Measurements from ENCODE around the gene RHOC.
A peak's percentile ranks its signal among the peaks of the same experiment; 100 is the strongest.

RHOC gene

DNA sequence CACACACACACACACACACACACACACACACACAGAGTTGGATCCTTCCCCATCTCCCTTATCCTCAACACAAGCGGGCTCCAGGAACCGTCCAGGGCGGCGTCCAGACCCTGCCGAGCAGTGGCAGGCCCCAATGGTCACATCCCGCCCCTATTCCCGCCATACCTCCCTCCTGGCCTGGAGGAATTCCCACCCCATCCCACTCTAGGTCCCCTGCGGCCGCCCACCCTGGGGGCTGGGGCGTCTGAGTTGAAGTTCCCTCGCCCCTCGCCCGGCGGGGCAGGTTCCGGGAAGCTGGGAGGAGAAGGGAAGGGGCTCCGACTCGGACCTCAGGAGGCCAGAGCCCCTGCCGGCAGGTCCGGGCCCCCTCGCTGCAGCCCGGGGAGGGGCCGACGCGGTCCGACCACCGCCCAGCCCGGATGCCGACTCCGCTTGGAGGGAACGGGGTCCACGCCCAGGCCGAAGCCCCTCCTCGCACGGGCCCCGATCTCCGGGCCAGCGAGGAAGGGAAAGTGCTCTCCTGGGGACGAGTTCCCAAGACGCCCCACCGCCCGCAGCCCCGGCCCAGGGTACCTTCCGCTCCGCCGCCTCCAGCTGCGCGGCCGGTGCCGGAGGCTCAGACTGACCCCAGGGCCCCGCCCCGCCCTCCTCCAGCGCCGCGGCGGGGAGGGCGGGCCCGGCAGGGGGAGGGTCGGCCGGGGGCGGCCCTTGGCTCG is at the start of gene RHOC:
TSS of gene RHOC (minus strand) at position 623 of the 716 bp plus-strand sequence. CDS start 3,328 bp downstream, outside the sequence.
- TF ChIP-seq CTCF (IDR thresholded peaks at IDR 0.05): no peak

GRCh38 chr1:112754116-112754628 is 47.2 kb upstream of the RHOC start:
- Histone ChIP-seq H3K27ac (no peak overlapping the region), H3K4me3 (no peak overlapping the region)
- TF ChIP-seq CTCF (IDR thresholded peaks at IDR 0.05): no peak
- DNase-seq (ENCODE audit: low spot score): no peak

More for the DNA sequence above, at the start of gene RHOC:
- Histone ChIP-seq H3K27ac (peak within 1 kb of the TSS; percentile 95 to 99), H3K4me3 (peak within 1 kb of the TSS; percentile 98)
- DNase-seq (ENCODE audit: low spot score): no peak

GRCh38 chr1:112748396-112748795 is 41.5 kb upstream of the RHOC start:
- DNase-seq (ENCODE audit: low spot score): no peak
- no peak overlapping the region for H3K27ac ChIP-seq
- no peak overlapping the region for H3K4me3 ChIP-seq
- TF ChIP-seq CTCF (IDR thresholded peaks at IDR 0.05): no peak

DNA sequence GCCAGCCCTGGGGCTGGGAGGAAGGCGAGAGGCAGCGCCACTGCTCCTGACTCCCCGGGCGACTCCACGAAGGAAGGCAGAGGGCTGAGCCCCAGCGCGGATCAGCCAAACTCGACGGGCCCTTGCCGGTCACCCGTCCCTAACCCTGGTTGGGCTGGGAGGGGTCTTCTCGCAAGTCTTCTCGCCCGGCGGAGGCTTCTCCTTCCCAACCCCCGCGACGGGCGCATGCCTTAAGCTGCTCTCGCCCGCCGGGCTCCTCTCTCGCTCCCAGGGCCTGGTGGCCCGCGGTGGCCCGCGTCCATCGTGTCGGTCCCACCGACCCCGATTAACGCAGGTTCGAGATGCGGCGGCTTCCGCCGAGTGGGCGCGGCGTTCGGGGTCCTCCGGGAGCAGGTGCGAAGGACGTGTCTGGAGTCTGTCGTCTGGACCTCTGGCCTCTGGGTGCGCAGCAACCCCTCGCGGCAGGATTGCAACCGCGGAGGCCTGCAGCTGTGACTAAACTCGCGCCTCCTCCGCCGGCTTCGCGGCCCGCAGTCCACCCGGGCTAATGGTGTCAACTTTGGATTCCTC is 37.2 kb upstream of the RHOC start:
- no peak for TF ChIP-seq CTCF (IDR thresholded peaks at IDR 0.05)
- Histone ChIP-seq H3K4me3 (peak overlapping the region; percentile 60), H3K27ac (no peak overlapping the region)
- DNase-seq (ENCODE audit: low spot score): no peak

DNA sequence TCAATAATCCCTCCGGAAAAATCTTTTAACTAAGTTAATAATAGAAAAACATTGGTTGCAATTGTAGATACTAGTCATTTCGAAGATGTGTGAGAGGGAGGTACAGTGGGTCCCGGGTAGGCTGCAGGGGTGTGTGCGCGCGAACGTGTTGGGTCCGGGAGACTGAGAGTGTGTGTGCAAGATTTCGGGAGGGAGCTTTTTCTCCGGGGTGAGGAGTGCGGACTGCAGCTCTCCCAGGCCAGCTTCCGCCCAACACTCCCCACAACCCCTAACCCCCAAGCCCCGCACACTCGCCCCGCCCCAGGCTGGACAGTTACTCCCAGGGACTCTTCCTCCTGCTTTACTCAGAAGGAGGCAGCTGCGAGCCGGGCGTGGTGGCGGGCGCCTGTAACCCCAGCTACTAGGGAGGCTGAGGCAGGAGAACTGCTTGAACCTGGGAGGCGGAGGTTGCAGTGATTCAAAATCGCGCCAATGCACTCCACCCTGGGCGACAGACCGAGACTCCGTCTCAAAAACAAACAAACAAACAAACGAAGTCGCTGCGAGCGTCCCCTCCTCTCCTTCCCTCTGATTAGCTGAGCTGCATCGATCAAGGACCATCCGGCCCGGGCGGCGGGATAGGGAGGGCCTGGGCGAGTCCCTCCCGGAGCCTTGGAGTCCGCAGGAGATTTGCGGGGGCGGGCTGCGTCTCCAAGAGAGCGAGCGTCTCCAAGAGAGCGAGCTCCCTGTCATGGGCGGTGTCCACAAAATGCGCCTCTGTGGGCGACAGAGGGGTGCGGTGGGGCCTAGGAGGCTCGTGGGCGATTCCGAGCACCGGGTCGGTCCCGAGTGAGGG is 36.5 kb upstream of the RHOC start:
- no peak overlapping the region for H3K27ac ChIP-seq
- DNase-seq (ENCODE audit: low spot score): no peak
- H3K4me3 ChIP-seq: peak overlapping the region; percentile 60
- no peak for TF ChIP-seq CTCF (IDR thresholded peaks at IDR 0.05)

DNA sequence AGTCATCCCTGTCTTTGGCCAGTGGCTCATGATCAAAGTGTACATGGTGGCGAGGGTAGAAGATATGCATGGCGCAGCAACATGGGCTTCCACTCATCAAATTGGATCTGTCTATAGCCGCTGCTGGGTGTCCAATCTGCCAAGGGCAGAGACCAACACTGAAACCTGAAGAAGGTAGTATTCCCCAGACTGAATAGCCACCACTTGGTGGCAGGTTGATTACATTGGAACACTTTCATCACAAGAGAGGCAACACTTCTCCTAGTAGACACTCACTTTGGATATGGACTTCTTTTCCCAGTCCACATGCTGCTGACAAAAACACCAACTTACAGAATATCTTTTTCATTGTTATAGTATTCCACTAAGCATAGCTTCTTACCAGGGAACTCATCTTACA is 30.6 kb upstream of the RHOC start:
- DNase-seq (ENCODE audit: low spot score): no peak
- no peak for TF ChIP-seq CTCF (IDR thresholded peaks at IDR 0.05)
- no peak overlapping the region for H3K4me3 ChIP-seq
- H3K27ac ChIP-seq: no peak overlapping the region

Measured in coronary artery (tissue), 2 donors.